ENCODE data around the gene TMEM223. TPM values are rescaled to one million over a fixed set of nuclear protein-coding genes. Genes with fewer than 3 reads are reported as not detected.

The TMEM223 gene
- total and polyA plus RNA-seq, 9 of the 15 experiments (the other 6 are each of a cell fraction or from before 2014, with no cell fraction given), result 5.9 to 34.5 (median 19.6) TPM

DNA sequence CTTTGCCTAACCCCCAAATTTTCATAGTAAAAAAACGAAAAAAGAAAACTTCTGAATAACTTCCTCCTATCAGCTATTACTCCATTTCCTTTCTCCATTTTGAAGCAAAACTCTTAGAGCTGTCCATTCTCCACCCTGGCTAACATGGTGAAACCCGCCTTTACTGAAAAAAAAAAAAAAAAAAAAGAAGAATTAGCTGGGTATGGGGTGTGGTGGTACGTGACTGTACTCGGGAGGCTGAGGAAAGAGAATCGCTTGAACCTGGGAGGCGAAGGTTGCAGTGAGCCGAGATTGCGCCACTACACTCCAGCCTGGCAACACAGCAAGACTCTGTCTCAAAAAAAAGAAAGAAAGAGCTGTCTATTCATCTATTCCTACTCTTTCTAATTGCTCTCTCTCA lies 24.8 kb upstream of the TMEM223 start:
- WGBS (ENCODE audit: insufficient coverage, low coverage, missing lambda C conversion rate), result 90% methylated on average over 3 of the region's 8 CpGs
- no peak overlapping the region for H3K27ac ChIP-seq (ENCODE audit: extremely low read depth, low read depth, low read length)
- H3K4me3 ChIP-seq, result no peak overlapping the region
- no peaks in the 10 kb centered on the region for H3K79me2 ChIP-seq (ENCODE audit: control insufficient read depth, insufficient read depth, low read length)
- peaks cover 22% of the 10 kb centered on the region; the same call in 2 of the 3 replicates for H3K36me3 ChIP-seq (ENCODE audit: control insufficient read depth, insufficient read depth, low read length)
- FAIRE-seq (no peak), ATAC-seq (no peak), DNase-seq (ENCODE audit: extremely low read depth in 1 of 4, low spot score in 3 of 4) (no peak)
- H3K9ac ChIP-seq (ENCODE audit: insufficient read depth in 1 of 2, low read depth in 2 of 2, low read length in 2 of 2), result no peak overlapping the region
- intact Hi-C loops (cut with micrococcal nuclease) (no loop called here), in situ Hi-C loops (cut with MboI) (no loop called here)
- no peaks in the 10 kb centered on the region for H4K20me1 ChIP-seq (replicated peaks; ENCODE audit: control insufficient read depth, insufficient read depth, low read length)
- ChIA-PET CTCF (ENCODE audit: low intra/inter-chr PET ratio) (no interaction called here), POLR2A (interaction anchor here (0.9 to 4.5 kb wide), 9 partner anchors 7 to 64 kb away, joined by 3 to 40 read pairs (median 8); partner anchors contain the start of genes NXF1, SLC3A2, STX5 and TEX54)
- no peaks in the 10 kb centered on the region for H3K27me3 ChIP-seq (ENCODE audit: control insufficient read depth in 2 of 2, insufficient read depth in 2 of 2, low read length in 2 of 2)
- no peaks in the 10 kb centered on the region; a peak in 2 of 5 replicates for H3K4me1 ChIP-seq (replicated peaks in 1 of 2; ENCODE audit: control insufficient read depth in 2 of 2, insufficient read depth in 2 of 2, low read length in 2 of 2)
- H2AFZ ChIP-seq (ENCODE audit: low read depth, low read length), result no peak overlapping the region
- no peaks in the 10 kb centered on the region for H3K9me3 ChIP-seq (replicated peaks; ENCODE audit: control insufficient read depth, insufficient read depth, low read depth, low read length)
- BruUV-seq (replicated peaks), result no TSS peak
- TF ChIP-seq MEIS2 (IDR thresholded peaks at IDR 0.05; ENCODE audit: partially characterized antibody) (no peak), COPS2 (conservative IDR thresholded peaks at IDR 0.05) (no peak), KAT2B (IDR thresholded peaks at IDR 0.05; ENCODE audit: low read depth, low read length) (no peak), ZNF76 (CRISPR knock-in tag; IDR thresholded peaks at IDR 0.05; ENCODE audit: borderline replicate concordance) (no peak), CBX5 (IDR thresholded peaks at IDR 0.05; ENCODE audit: borderline replicate concordance, low read depth) (no peak), MTA3 (IDR thresholded peaks at IDR 0.05; ENCODE audit: borderline replicate concordance) (no peak)
- TF ChIP-seq, protein P1, sequence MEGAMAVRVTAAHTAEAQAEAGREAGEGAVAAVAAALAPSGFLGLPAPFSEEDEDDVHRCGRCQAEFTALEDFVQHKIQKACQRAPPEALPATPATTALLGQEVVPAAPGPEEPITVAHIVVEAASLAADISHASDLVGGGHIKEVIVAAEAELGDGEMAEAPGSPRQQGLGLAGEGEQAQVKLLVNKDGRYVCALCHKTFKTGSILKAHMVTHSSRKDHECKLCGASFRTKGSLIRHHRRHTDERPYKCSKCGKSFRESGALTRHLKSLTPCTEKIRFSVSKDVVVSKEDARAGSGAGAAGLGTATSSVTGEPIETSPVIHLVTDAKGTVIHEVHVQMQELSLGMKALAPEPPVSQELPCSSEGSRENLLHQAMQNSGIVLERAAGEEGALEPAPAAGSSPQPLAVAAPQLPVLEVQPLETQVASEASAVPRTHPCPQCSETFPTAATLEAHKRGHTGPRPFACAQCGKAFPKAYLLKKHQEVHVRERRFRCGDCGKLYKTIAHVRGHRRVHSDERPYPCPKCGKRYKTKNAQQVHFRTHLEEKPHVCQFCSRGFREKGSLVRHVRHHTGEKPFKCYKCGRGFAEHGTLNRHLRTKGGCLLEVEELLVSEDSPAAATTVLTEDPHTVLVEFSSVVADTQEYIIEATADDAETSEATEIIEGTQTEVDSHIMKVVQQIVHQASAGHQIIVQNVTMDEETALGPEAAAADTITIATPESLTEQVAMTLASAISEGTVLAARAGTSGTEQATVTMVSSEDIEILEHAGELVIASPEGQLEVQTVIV (CRISPR knock-in tag; IDR thresholded peaks at IDR 0.05; ENCODE audit: borderline replicate concordance), result no peak
- no peak overlapping the region for H3K4me2 ChIP-seq (ENCODE audit: insufficient read depth, low read length)
- H3K9me1 ChIP-seq (ENCODE audit: control insufficient read depth, insufficient read depth, low read length), result no peaks in the 10 kb centered on the region

Measured in K562 (cell line).